ENCODE measurements around the gene ADGRL1.

ADGRL1 gene

DNA sequence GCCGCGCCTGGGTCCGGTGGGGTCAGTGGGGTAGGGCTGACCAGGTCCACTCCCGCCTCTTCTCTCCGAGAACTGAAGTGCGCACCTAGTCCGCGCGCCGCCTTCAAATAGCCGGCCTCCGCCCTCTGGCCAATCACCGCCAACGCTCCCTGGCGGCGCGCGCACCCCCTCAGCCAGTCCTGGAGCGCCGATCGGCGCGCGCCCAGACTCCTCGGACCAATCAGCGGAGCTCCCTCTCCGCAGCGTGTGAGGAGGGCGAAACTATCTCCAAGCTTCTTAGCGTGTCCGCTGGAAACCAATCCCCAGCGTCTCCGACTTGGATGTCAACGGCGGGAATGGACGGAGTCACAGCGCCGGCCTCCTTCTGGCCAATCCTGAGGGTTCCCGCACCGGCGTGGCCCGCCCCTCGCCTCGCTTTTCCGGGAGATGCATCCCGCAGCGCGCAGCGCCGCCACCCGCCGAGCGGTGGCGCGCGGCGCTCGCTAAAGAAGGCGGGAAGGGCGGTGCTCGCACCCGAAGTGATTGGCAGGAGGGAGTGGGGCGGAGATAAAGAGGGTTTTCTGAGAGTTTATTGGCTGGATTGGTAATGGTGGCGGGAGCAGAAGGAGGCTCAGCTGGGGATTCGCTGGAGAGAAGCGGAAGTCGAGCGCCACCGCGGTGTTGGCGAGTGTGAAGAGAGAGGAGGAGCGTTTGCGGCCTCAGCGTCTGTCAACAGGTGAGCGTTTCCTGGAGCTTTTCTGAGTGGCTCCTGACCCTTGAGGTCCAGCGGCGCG, 69.3 kb downstream of the ADGRL1 start, which contains the start of gene ASF1B:
ASF1B (minus strand) TSS at position 81 of the 773 bp plus-strand sequence. CDS start 133 bp downstream, outside the sequence.
- Histone ChIP-seq H3K4me3 (ENCODE audit: low read depth, low read length) (peak within 1 kb of the TSS; percentile 82), H3K27me3 (ENCODE audit: control insufficient read depth, insufficient read depth, low read length) (no peaks in the 10 kb centered on the region), H2AFZ (peak within 1 kb of the TSS; percentile 95), H3K9me3 (ENCODE audit: control insufficient read depth, low read length) (no peaks in the 10 kb centered on the region), H3K79me2 (no peaks in the 10 kb centered on the region), H3K9ac (no peak within 1 kb of the TSS), H3K27ac (peak within 1 kb of the TSS; percentile 66), H3K4me2 (ENCODE audit: low read length) (peak within 1 kb of the TSS; percentile 93), H3K4me1 (no peaks in the 10 kb centered on the region), H3K36me3 (ENCODE audit: control insufficient read depth, insufficient read depth, low read length) (no peaks in the 10 kb centered on the region)
- TF ChIP-seq, protein P1, sequence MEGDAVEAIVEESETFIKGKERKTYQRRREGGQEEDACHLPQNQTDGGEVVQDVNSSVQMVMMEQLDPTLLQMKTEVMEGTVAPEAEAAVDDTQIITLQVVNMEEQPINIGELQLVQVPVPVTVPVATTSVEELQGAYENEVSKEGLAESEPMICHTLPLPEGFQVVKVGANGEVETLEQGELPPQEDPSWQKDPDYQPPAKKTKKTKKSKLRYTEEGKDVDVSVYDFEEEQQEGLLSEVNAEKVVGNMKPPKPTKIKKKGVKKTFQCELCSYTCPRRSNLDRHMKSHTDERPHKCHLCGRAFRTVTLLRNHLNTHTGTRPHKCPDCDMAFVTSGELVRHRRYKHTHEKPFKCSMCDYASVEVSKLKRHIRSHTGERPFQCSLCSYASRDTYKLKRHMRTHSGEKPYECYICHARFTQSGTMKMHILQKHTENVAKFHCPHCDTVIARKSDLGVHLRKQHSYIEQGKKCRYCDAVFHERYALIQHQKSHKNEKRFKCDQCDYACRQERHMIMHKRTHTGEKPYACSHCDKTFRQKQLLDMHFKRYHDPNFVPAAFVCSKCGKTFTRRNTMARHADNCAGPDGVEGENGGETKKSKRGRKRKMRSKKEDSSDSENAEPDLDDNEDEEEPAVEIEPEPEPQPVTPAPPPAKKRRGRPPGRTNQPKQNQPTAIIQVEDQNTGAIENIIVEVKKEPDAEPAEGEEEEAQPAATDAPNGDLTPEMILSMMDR (IDR thresholded peaks at IDR 0.05) = peak; percentile 93

DNA sequence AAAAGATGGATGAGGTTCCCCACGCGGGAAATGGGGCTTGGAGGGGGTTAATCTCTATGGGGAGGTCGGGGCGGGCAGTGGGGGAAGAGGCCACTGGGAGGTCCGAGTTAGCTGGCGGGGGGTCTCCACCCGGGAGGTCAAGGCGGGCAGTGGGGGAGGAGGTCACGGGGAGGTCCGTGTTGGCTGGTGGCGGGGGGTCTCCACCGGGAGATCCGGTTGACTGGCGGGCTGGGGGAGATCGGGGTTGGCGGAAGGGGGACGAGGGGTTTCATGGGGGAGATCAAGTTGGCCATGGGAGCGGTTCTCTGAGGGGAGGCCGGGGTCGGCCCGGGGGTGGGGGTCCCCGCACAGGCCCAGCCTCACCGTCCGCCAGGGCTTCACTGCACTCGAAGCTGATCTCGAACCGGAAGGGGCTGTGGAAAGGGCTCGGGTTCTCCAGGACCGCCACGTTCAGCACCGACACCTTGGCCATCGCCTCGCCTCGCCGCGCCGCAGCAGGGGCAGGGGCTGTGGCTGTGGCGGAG, 69.9 kb downstream of the ADGRL1 start:
- Histone ChIP-seq H3K4me3 (ENCODE audit: low read depth, low read length) (peak overlapping the region; percentile 35), H3K36me3 (ENCODE audit: control insufficient read depth, insufficient read depth, low read length) (no peaks in the 10 kb centered on the region), H3K9me3 (ENCODE audit: control insufficient read depth, low read length) (no peaks in the 10 kb centered on the region), H3K27me3 (ENCODE audit: control insufficient read depth, insufficient read depth, low read length) (no peaks in the 10 kb centered on the region), H3K4me1 (no peaks in the 10 kb centered on the region), H3K4me2 (ENCODE audit: low read length) (peak overlapping the region; percentile 73), H2AFZ (peak overlapping the region; percentile 74), H3K79me2 (no peaks in the 10 kb centered on the region), H3K9ac (no peak overlapping the region), H3K27ac (no peak overlapping the region)
- TF ChIP-seq, protein P1 (IDR thresholded peaks at IDR 0.05) = no peak

- no peaks in the 10 kb centered on the region for H3K4me1 ChIP-seq
- TF ChIP-seq, protein P1 (IDR thresholded peaks at IDR 0.05) = no peak
- H3K4me2 ChIP-seq (ENCODE audit: low read length) = no peak overlapping the region
- H3K79me2 ChIP-seq = no peaks in the 10 kb centered on the region
- H3K4me3 ChIP-seq (ENCODE audit: low read depth, low read length) = no peak overlapping the region
- H3K27me3 ChIP-seq (ENCODE audit: control insufficient read depth, insufficient read depth, low read length) = no peaks in the 10 kb centered on the region
- no peaks in the 10 kb centered on the region for H3K9me3 ChIP-seq (ENCODE audit: control insufficient read depth, low read length)
- H2AFZ ChIP-seq = no peak overlapping the region
- H3K36me3 ChIP-seq (ENCODE audit: control insufficient read depth, insufficient read depth, low read length) = no peaks in the 10 kb centered on the region
- H3K27ac ChIP-seq = no peak overlapping the region
- H3K9ac ChIP-seq = no peak overlapping the region
Measured at GRCh38 chr19:14135355-14135754, 70.6 kb downstream of the ADGRL1 start.

DNA sequence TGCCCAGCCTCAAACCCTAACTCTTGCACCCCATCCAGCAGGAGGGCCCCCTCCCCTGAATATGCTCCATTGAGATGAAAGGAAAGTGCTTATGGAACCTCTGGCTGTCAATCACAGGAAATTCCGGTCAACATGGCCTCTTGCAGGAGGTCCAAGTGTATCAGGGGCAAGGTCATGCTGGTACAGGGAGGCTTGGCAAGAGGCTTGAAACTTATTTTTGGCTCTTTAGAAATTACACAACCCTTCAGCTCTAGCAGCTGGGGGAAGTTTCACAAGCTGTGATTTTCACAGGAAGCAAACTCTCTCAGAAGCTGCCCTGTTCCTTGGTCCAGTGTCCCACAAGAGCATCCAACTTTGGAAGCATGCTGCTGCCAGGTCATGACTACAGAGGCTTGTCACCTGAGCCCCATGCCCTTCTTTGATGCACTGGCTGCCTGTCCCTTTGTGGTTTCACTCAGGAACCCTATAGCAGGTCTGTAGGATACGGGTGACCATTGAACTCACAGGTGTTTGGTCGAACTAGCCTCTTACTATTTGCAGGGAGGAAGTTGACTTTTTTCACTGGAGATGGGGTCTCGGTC, 78.0 kb downstream of the ADGRL1 start:
- Histone ChIP-seq H3K27me3 (ENCODE audit: control insufficient read depth, insufficient read depth, low read length) (no peaks in the 10 kb centered on the region), H3K9me3 (ENCODE audit: control insufficient read depth, low read length) (no peaks in the 10 kb centered on the region), H3K27ac (no peak overlapping the region), H3K4me3 (ENCODE audit: low read depth, low read length) (no peak overlapping the region), H3K9ac (no peak overlapping the region), H3K36me3 (ENCODE audit: control insufficient read depth, insufficient read depth, low read length) (no peaks in the 10 kb centered on the region), H3K4me2 (ENCODE audit: low read length) (no peak overlapping the region), H3K79me2 (no peaks in the 10 kb centered on the region), H3K4me1 (peaks cover 2% of the 10 kb centered on the region), H2AFZ (no peak overlapping the region)
- TF ChIP-seq, protein P1 (IDR thresholded peaks at IDR 0.05) = no peak

Measured in parathyroid adenoma (tissue), 2 donors.